MM.1S (cell line): ENCODE results near the gene FCHSD2.

ENCODE experiments used
- DNase-seq: peaks from one replicate; pipeline ENCODE4 v3.0.0-alpha.2; 2015
- H2AFZ ChIP-seq: fragments of 300-600 bp; sonication (generic); 2 replicates; pipeline ENCODE4 v1.6.0; 2016; ENCODE audit warnings: antibody characterized with exemption, low read length
- H3F3A ChIP-seq: fragments of 300-600 bp; sonication (generic); 2 replicates; pipeline ENCODE4 v1.6.1; 2016; ENCODE audit warnings: mild to moderate bottlenecking, antibody characterized with exemption, low read length, moderate library complexity, mixed read lengths; ENCODE audit not compliant: insufficient read depth
- H3K27ac ChIP-seq: fragments of 300-600 bp; sonication (generic); 2 replicates; pipeline ENCODE4 v1.5.1; 2016; ENCODE audit warnings: mild to moderate bottlenecking, low read length
- H3K27me3 ChIP-seq: fragments of 300-600 bp; sonication (generic); replicated peaks from 2 replicates; pipeline ENCODE4 v1.6.0; 2016; ENCODE audit warnings: low read length; ENCODE audit not compliant: insufficient read depth
- H3K36me3 ChIP-seq: fragments of 300-600 bp; sonication (generic); replicated peaks from 2 replicates; pipeline ENCODE4 v1.6.1; 2016; ENCODE audit warnings: mild to moderate bottlenecking, low read length, mixed read lengths; ENCODE audit not compliant: insufficient read depth
- H3K4me1 ChIP-seq: fragments of 300-600 bp; sonication (generic); 2 replicates; pipeline ENCODE4 v1.6.1; 2016; ENCODE audit warnings: low read length, mixed read lengths
- H3K4me2 ChIP-seq: fragments of 300-600 bp; sonication (generic); 2 replicates; pipeline ENCODE4 v1.6.0; 2016; ENCODE audit warnings: low read depth, low read length
- H3K4me3 ChIP-seq: fragments of 300-600 bp; sonication (generic); 2 replicates; pipeline ENCODE4 v1.5.1; 2016; ENCODE audit warnings: low read length, mixed read lengths
- H3K79me2 ChIP-seq: fragments of 300-600 bp; sonication (generic); 2 replicates; pipeline ENCODE4 v1.6.1; 2016; ENCODE audit warnings: mixed run types, low read length, mixed read lengths
- H3K9ac ChIP-seq: fragments of 300-600 bp; sonication (generic); 2 replicates; pipeline ENCODE4 v1.6.1; 2016; ENCODE audit warnings: low read length, mixed read lengths
- H3K9me2 ChIP-seq: fragments of 300-600 bp; sonication (generic); replicated peaks from 2 replicates; pipeline ENCODE4 v1.6.1; 2016; ENCODE audit warnings: mild to moderate bottlenecking, low read length, mixed read lengths; ENCODE audit not compliant: insufficient read depth
- H3K9me3 ChIP-seq: fragments of 300-600 bp; sonication (generic); replicated peaks from 2 replicates; pipeline ENCODE4 v1.6.1; 2016; ENCODE audit warnings: mild to moderate bottlenecking, low read length, mixed read lengths; ENCODE audit not compliant: insufficient read depth
- H4K20me1 ChIP-seq: fragments of 300-600 bp; sonication (generic); 2 replicates; pipeline ENCODE4 v1.6.1; 2016; ENCODE audit warnings: mild to moderate bottlenecking, low read length, moderate library complexity, mixed read lengths; ENCODE audit not compliant: insufficient read depth
- CTCF ChIP-seq: fragments of 300-600 bp; sonication (generic); IDR thresholded peaks from 2 replicates; pipeline ENCODE4 v1.5.1; 2016; ENCODE audit warnings: antibody characterized with exemption, low read length, mixed read lengths
- EZH2 ChIP-seq: fragments of 300-600 bp; sonication (generic); optimal IDR thresholded peaks from 2 replicates; pipeline ENCODE3; 2017; ENCODE audit warnings: low read depth, mild to moderate bottlenecking, antibody characterized with exemption, low read length, mixed read lengths
- EZH2phosphoT487 ChIP-seq: fragments of 300-600 bp; sonication (generic); IDR thresholded peaks from 2 replicates; pipeline ENCODE4 v1.6.1; 2018; ENCODE audit warnings: antibody characterized with exemption, low read length

Gene FCHSD2

GRCh38 chr11:73157101-73158010, 15.2 kb upstream of the FCHSD2 start:
- peak overlapping the region; percentile 37; the same call in 1 of the 2 replicates for H3K9ac ChIP-seq
- H4K20me1 ChIP-seq, result no peaks in the 10 kb centered on the region
- H3K4me1 ChIP-seq, result peaks cover 64% of the 10 kb centered on the region
- H2AFZ ChIP-seq, result peak overlapping the region; percentile 69
- TF ChIP-seq CTCF, result no peak
- no peak for TF ChIP-seq EZH2phosphoT487
- TF ChIP-seq EZH2, result no peak
- no peaks in the 10 kb centered on the region for H3K27me3 ChIP-seq
- H3K4me3 ChIP-seq, result peak overlapping the region; percentile 12; the same call in 1 of the 2 replicates
- no peaks in the 10 kb centered on the region for H3K9me2 ChIP-seq
- H3K9me3 ChIP-seq, result no peaks in the 10 kb centered on the region
- H3K36me3 ChIP-seq, result no peaks in the 10 kb centered on the region
- DNase-seq, result peak; percentile 42
- no peaks in the 10 kb centered on the region for H3K79me2 ChIP-seq
- H3K27ac ChIP-seq, result peak overlapping the region; percentile 99
- H3F3A ChIP-seq, result peaks cover 46% of the 10 kb centered on the region
- H3K4me2 ChIP-seq, result peak overlapping the region; percentile 57

- Histone ChIP-seq H3F3A (peaks cover 53% of the 10 kb centered on the region), H3K4me2 (no peak overlapping the region), H3K27ac (peak overlapping the region; percentile 99; the same call in 1 of the 2 replicates), H3K9me3 (no peaks in the 10 kb centered on the region), H3K4me1 (peaks cover 71% of the 10 kb centered on the region), H2AFZ (no peak overlapping the region), H3K9me2 (no peaks in the 10 kb centered on the region), H4K20me1 (no peaks in the 10 kb centered on the region), H3K27me3 (no peaks in the 10 kb centered on the region), H3K79me2 (no peaks in the 10 kb centered on the region), H3K36me3 (no peaks in the 10 kb centered on the region), H3K4me3 (no peak overlapping the region), H3K9ac (no peak overlapping the region)
- DNase-seq, result no peak
- TF ChIP-seq EZH2 (no peak), EZH2phosphoT487 (no peak), CTCF (no peak)
Measured at GRCh38 chr11:73156686-73157085, 14.6 kb upstream of the FCHSD2 start.

DNA sequence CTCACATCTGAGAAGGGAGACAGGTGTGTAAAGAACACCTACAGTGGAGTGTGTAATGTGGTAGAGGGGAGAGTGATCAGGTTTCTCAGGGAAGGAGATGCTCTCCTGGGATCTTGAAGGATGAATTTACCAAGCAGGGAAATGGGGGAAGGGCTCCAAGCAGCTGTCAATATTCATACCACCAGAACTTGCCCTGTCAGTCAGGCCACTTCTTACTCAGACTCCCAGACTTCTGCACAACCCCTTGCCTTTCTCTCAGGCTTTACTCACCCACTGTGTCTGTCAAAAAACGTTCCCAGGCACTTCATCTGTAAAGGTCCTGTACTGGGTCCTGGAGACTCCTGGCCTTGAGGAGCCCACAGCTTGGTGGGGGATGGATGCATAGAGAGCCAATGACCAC, 14.0 kb upstream of the FCHSD2 start:
- DNase-seq, result no peak
- Histone ChIP-seq H3K36me3 (no peaks in the 10 kb centered on the region), H3K27me3 (no peaks in the 10 kb centered on the region), H3K9ac (0 out of 2 replicates have a peak overlapping the region, but pooled peaks have one; percentile 4), H3K4me1 (peaks cover 77% of the 10 kb centered on the region), H4K20me1 (no peaks in the 10 kb centered on the region), H3K4me2 (no peak overlapping the region), H3K9me2 (no peaks in the 10 kb centered on the region), H3K27ac (peak overlapping the region; percentile 99), H3K79me2 (no peaks in the 10 kb centered on the region), H3K4me3 (no peak overlapping the region), H3K9me3 (no peaks in the 10 kb centered on the region), H3F3A (peaks cover 54% of the 10 kb centered on the region), H2AFZ (0 out of 2 replicates have a peak overlapping the region, but pooled peaks have one; percentile 21)
- no peak for TF ChIP-seq EZH2phosphoT487

GRCh38 chr11:73155102-73155501, 13.0 kb upstream of the FCHSD2 start:
- no peak overlapping the region for H2AFZ ChIP-seq
- peak overlapping the region; percentile 17; the same call in 1 of the 2 replicates for H3K9ac ChIP-seq
- peaks cover 86% of the 10 kb centered on the region for H3K4me1 ChIP-seq
- H4K20me1 ChIP-seq, result no peaks in the 10 kb centered on the region
- peak overlapping the region; percentile 22; the same call in 1 of the 2 replicates for H3K4me2 ChIP-seq
- H3K9me2 ChIP-seq, result no peaks in the 10 kb centered on the region
- no peaks in the 10 kb centered on the region for H3K79me2 ChIP-seq
- TF ChIP-seq CTCF (no peak), EZH2 (no peak), EZH2phosphoT487 (no peak)
- H3K9me3 ChIP-seq, result no peaks in the 10 kb centered on the region
- DNase-seq, result no peak
- H3F3A ChIP-seq, result peaks cover 54% of the 10 kb centered on the region
- H3K4me3 ChIP-seq, result no peak overlapping the region
- no peaks in the 10 kb centered on the region for H3K36me3 ChIP-seq
- peak overlapping the region; percentile 99 for H3K27ac ChIP-seq
- no peaks in the 10 kb centered on the region for H3K27me3 ChIP-seq
